A549 (cell line): ENCODE results near the gene BRI3BP. TPM values are rescaled to one million over a fixed set of nuclear protein-coding genes. Genes with fewer than 3 reads are reported as not detected.

Experiments used
- ATAC-seq, 2 experiments: fragments of 200-7000 bp in 1 of 2; fragments of >200 bp in 1 of 2; cut with Nextera tagmentation in 1 of 2; cut with Tn5 transposase in 1 of 2; 3 replicates each; pipeline versions ENCODE4 v1.8.0 to v1.9.1; 2018 to 2020; ENCODE audit warnings: mild to moderate bottlenecking in 1 of 2, moderate library complexity in 1 of 2
- CTCF ChIA-PET: fragments of 300-600 bp; sonication (Branson Sonifier 250); formaldehyde crosslinking; extraction: SDS; loops from one replicate; lab custom pipeline; 2021; ENCODE audit warnings: antibody characterized with exemption, inconsistent platforms; lab: Yijun Ruan, JAX
- POLR2A ChIA-PET: fragments of 350-600 bp; formaldehyde crosslinking; extraction: SDS; loops from one replicate; lab custom pipeline; 2021; ENCODE audit warnings: antibody characterized with exemption, inconsistent platforms; lab: Yijun Ruan, JAX
- DNase-seq, 2 experiments: peaks; one replicate each; pipeline versions ENCODE4 v3.0.0 to v3.0.0-alpha.2; 2011 to 2016; ENCODE audit warnings: low read depth in 1 of 2, low spot score in 1 of 2
- FAIRE-seq: peaks from 2 replicates; lab custom pipeline; 2011; peaks lifted over from hg19 to GRCh38; lab: Jason Lieb, UNC
- H3K27ac ChIP-seq, 2 experiments: fragments of >200 bp; sonication (Bioruptor Twin); formaldehyde crosslinking; 3 replicates each; pipeline ENCODE4 v1.5.1; 2016 to 2017
- H3K4me1 ChIP-seq: fragments of >200 bp; sonication (Bioruptor Twin); formaldehyde crosslinking; 3 replicates; pipeline ENCODE4 v1.6.1; 2016
- H3K4me2 ChIP-seq: fragments of >200 bp; sonication (Bioruptor Twin); formaldehyde crosslinking; 3 replicates; pipeline ENCODE4 v1.6.1; 2016
- H3K4me3 ChIP-seq: fragments of >200 bp; sonication (Bioruptor Twin); formaldehyde crosslinking; 3 replicates; pipeline ENCODE4 v1.5.1; 2016
- H3K9me3 ChIP-seq: fragments of >200 bp; sonication (Bioruptor Twin); formaldehyde crosslinking; 3 replicates; pipeline ENCODE4 v1.6.1; 2016
- ATOH8 ChIP-seq: fragments of 250-450 bp; sonication (Bioruptor Pico); IDR thresholded peaks from 2 replicates; pipeline ENCODE4 v1.5.0; 2020; ENCODE audit warnings: low read depth, mild to moderate bottlenecking, moderate library complexity
- CBX8 ChIP-seq: fragments of 200-600 bp; sonication (generic); IDR thresholded peaks from 2 replicates; pipeline ENCODE4 v1.6.1; 2016
- CEBPB ChIP-seq, 2 experiments: fragments of >200 bp in 1 of 2; sonication (Bioruptor Twin) in 1 of 2; formaldehyde crosslinking in 1 of 2; IDR thresholded peaks; 2 replicates each; pipeline ENCODE4 v1.6.1; 2012 to 2016
- CHD2 ChIP-seq: fragments of 150-350 bp; IDR thresholded peaks from 2 replicates; pipeline ENCODE4 v1.6.1; 2014; ENCODE audit warnings: low read length; ENCODE audit not compliant: partially characterized antibody
- CTCF ChIP-seq: fragments of >200 bp; sonication (Bioruptor Twin); formaldehyde crosslinking; IDR thresholded peaks from 3 replicates; pipeline ENCODE4 v1.5.1; 2016
- E2F6 ChIP-seq: IDR thresholded peaks from 2 replicates; pipeline ENCODE4 v1.6.1; 2012; ENCODE audit warnings: low read depth, borderline replicate concordance
- ELK1 ChIP-seq: fragments of 150-350 bp; IDR thresholded peaks from 2 replicates; pipeline ENCODE4 v1.6.1; 2014; ENCODE audit warnings: low read depth, mild to moderate bottlenecking, low read length
- HDAC2 ChIP-seq: fragments of 200-600 bp; sonication (generic); IDR thresholded peaks from 2 replicates; pipeline ENCODE4 v1.6.1; 2016
- HOXB5 ChIP-seq: fragments of 250-450 bp; sonication (Bioruptor Pico); IDR thresholded peaks from 2 replicates; pipeline ENCODE4 v1.5.0; 2020; ENCODE audit warnings: mild to moderate bottlenecking, moderate library complexity
- JUNB ChIP-seq: fragments of >200 bp; sonication (Bioruptor Twin); formaldehyde crosslinking; IDR thresholded peaks from 2 replicates; pipeline ENCODE4 v1.6.1; 2016
- KDM5A ChIP-seq: fragments of 200-600 bp; sonication (generic); IDR thresholded peaks from 2 replicates; pipeline ENCODE4 v1.6.1; 2016; ENCODE audit warnings: antibody characterized with exemption, mild to moderate bottlenecking
- NFE2L2 ChIP-seq: fragments of 150-350 bp; conservative IDR thresholded peaks from 2 replicates; pipeline ENCODE4 v1.6.1; 2014; ENCODE audit warnings: low read length
- NR3C1 ChIP-seq: fragments of >200 bp; sonication (Bioruptor Twin); formaldehyde crosslinking; IDR thresholded peaks from 3 replicates; pipeline ENCODE4 v1.6.1; 2017
- PHF8 ChIP-seq: fragments of 200-600 bp; sonication (generic); IDR thresholded peaks from 2 replicates; pipeline ENCODE4 v1.6.1; 2016; ENCODE audit warnings: low read depth, mild to moderate bottlenecking, antibody characterized with exemption, moderate library complexity, borderline replicate concordance
- POLR2AphosphoS2 ChIP-seq: conservative IDR thresholded peaks from 2 replicates; pipeline ENCODE4 v1.6.1; 2012; ENCODE audit warnings: low read length, improper control_type of control experiment, inconsistent platforms
- REST ChIP-seq: fragments of 200-600 bp; sonication (generic); IDR thresholded peaks from 2 replicates; pipeline ENCODE4 v1.6.1; 2016; ENCODE audit warnings: antibody characterized with exemption, mild to moderate bottlenecking, moderate library complexity
- RFX5 ChIP-seq: fragments of 450-650 bp; IDR thresholded peaks from 2 replicates; pipeline ENCODE4 v1.7.1; 2014; ENCODE audit warnings: antibody characterized with exemption, mild to moderate bottlenecking, moderate library complexity
- RNF2 ChIP-seq: fragments of 200-600 bp; sonication (generic); IDR thresholded peaks from 2 replicates; pipeline ENCODE4 v1.6.1; 2016; ENCODE audit warnings: low read depth, mild to moderate bottlenecking, antibody characterized with exemption, moderate library complexity, borderline replicate concordance
- SMC3 ChIP-seq: fragments of >200 bp; sonication (Bioruptor Twin); formaldehyde crosslinking; IDR thresholded peaks from 3 replicates; pipeline ENCODE4 v1.6.1; 2018; ENCODE audit warnings: inconsistent platforms
- SREBF2 ChIP-seq: fragments of 450-650 bp; IDR thresholded peaks from 2 replicates; pipeline ENCODE4 v1.6.1; 2014; ENCODE audit warnings: mild to moderate bottlenecking, moderate library complexity
- TP53 ChIP-seq: fragments of 250-450 bp; sonication (Bioruptor Pico); IDR thresholded peaks from 2 replicates; pipeline ENCODE4 v1.5.0; 2021; ENCODE audit warnings: mild to moderate bottlenecking, moderate library complexity
- USF2 ChIP-seq: fragments of 450-650 bp; IDR thresholded peaks from 2 replicates; pipeline ENCODE4 v1.6.1; 2014; ENCODE audit warnings: antibody characterized with exemption
- ZFP36 ChIP-seq: fragments of 450-650 bp; IDR thresholded peaks from 2 replicates; pipeline ENCODE4 v1.6.1; 2014; ENCODE audit warnings: borderline replicate concordance; ENCODE audit not compliant: partially characterized antibody
- ZSCAN20 ChIP-seq: fragments of 250-450 bp; sonication (Bioruptor Pico); IDR thresholded peaks from 2 replicates; pipeline ENCODE4 v1.8.0; 2022; ENCODE audit warnings: mild to moderate bottlenecking, moderate library complexity
- whole genome bisulfite sequencing: methylation state at CpG from one replicate; pipeline ENCODE4 v1.1.6; 2017; ENCODE audit errors: missing lambda C conversion rate; 5-methylcytosine and 5-hydroxymethylcytosine counted together
- polyA plus RNA-seq, 4 experiments: library from polyadenylated mRNA; depleted of rRNA in 3 of 4; stranded (reverse); fragments of >200 nt; fragmentation: RNase III in 1 of 4; extraction: RNeasy Plus Mini Kit Qiagen cat#74134 plus additional on column Dnase treatment in 1 of 4; gene quantifications; 2 replicates in 3 of 4; 3 replicates in 1 of 4; pipeline ENCODE4 v1.2.3, GENCODE V29; 2011 to 2017

The BRI3BP gene
- polyA plus RNA-seq, 2 of the 4 experiments (the other 2 are of a cell fraction): 25.0 to 25.9 TPM

- H3K4me1 ChIP-seq: no peaks in the 10 kb centered on the region
- 87% methylated on average over 17 of the region's 17 CpGs for WGBS
- ChIA-PET POLR2A (interaction anchor here (0.6 kb wide), 1 partner anchor 76 kb away, joined by 3 read pairs; no protein-coding TSS in a partner anchor), CTCF (interaction anchor here (1.6 to 11.2 kb wide), 2 partner anchors 9 to 45 kb away, joined by 3 to 96 read pairs; no protein-coding TSS in a partner anchor)
- no peaks in the 10 kb centered on the region for H3K9me3 ChIP-seq
- FAIRE-seq (no peak), DNase-seq (no peak), ATAC-seq (no peak)
- H3K4me3 ChIP-seq: no peak overlapping the region
- no peak overlapping the region for H3K27ac ChIP-seq
- no peak overlapping the region for H3K4me2 ChIP-seq
- TF ChIP-seq REST (no peak), NFE2L2 (no peak), CTCF (no peak), SREBF2 (no peak), NR3C1 (no peak), CHD2 (no peak), ATOH8 (CRISPR knock-in tag) (no peak), RNF2 (no peak), HDAC2 (no peak), ZSCAN20 (no peak), ZFP36 (no peak), KDM5A (no peak), TP53 (CRISPR knock-in tag) (no peak), JUNB (no peak), E2F6 (no peak), CEBPB (IDR thresholded peaks at IDR 0.05) (no peak), HOXB5 (CRISPR knock-in tag) (no peak), RFX5 (no peak), USF2 (no peak)
Observed at GRCh38 chr12:124952295-124952694, 41.1 kb upstream of the BRI3BP start.

GRCh38 chr12:124952801-124953200 is 40.6 kb upstream of the BRI3BP start:
- DNase-seq: no peak
- 71% methylated on average over 8 of the region's 8 CpGs for WGBS
- Histone ChIP-seq H3K4me2 (no peak overlapping the region), H3K4me1 (no peaks in the 10 kb centered on the region), H3K9me3 (no peaks in the 10 kb centered on the region), H3K4me3 (no peak overlapping the region), H3K27ac (no peak overlapping the region)
- TF ChIP-seq PHF8: no peak
- TF ChIP-seq CBX8: no peak
- no peak for TF ChIP-seq SMC3
- TF ChIP-seq POLR2AphosphoS2: no peak
- TF ChIP-seq E2F6: no peak
- no peak for TF ChIP-seq ELK1
- no peak for FAIRE-seq
- POLR2A ChIA-PET: interaction anchor here (0.6 kb wide), 1 partner anchor 75 kb away, joined by 3 read pairs; no protein-coding TSS in a partner anchor
- no peak for ATAC-seq
- CTCF ChIA-PET: interaction anchor here (1.6 to 11.2 kb wide), 2 partner anchors 10 to 46 kb away, joined by 3 to 96 read pairs; no protein-coding TSS in a partner anchor
